ENCODE measurements around the gene GNG14.
"Not testable (repeated sequence)": the region's sequence is repeated elsewhere in the genome, so short reads cannot be mapped to it uniquely, and the experiment has no call there.

GNG14 gene

DNA sequence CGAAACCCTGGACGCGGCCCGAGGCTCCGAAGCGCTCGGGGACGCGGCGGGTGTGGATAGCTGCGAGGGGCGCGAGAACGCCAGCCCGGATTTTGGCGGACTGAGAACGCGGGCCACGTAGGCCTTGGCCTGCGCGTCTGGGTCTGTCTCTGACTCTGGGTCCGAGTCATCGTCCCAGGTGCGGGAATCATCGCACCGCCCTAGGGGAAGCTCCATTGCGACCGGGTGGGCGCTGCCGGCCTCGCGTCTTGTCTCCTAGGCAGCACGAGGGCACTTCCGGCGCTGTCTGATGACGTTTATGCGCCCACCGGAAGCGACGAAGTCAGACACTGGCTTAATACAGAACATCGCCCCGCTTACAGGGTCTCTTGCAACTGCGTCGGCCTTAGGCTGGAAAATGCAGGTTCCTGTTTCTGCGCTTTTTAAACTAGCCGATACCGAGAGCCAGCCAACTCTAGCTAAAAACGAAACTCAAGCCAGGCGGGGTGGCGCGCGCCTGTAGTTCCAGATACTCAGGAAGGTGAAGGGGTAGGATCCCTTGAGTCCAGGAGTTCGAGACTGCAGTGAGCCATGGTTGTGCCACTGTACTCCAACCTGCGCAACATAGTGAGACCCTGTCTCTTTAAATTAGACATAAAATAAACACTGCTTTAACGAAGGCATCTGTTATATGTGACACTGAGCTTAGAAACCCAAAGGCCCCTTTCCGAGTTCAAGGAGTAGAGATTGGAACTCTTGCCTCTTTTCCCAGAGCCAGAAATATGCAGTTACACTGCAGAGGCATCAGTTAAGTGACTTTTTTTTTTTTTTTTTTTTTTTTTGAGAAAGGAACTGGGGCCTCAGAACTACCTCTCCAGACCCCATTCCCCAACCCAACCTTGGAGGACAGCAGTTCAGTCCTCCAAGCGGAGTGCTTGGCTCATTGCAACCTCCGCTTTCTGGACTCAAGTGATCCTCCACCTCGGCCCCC is 8.9 kb downstream of the GNG14 start, which contains the start of gene FBXW9:
FBXW9 (minus strand) TSS at position 266 of the 970 bp plus-strand sequence; CDS start at position 216, 50 bp downstream.
- H2AFZ ChIP-seq (ENCODE audit: low read length): peak within 1 kb of the TSS; percentile 64
- no peaks in the 10 kb centered on the region for H3K9me3 ChIP-seq (ENCODE audit: insufficient read depth, low read depth, low read length)
- no peaks in the 10 kb centered on the region for H3K79me2 ChIP-seq (ENCODE audit: insufficient read depth, low read length)
- H3K9me2 ChIP-seq (replicated peaks; ENCODE audit: low read depth, low read length): no peaks in the 10 kb centered on the region
- H3K4me3 ChIP-seq (ENCODE audit: low read length, poor library complexity, severe bottlenecking): peak within 1 kb of the TSS; percentile 81
- 0 out of 2 replicates have a peak, but pooled peaks cover 2% of the 10 kb centered on the region for H3F3A ChIP-seq (ENCODE audit: low read depth)
- peaks cover 10% of the 10 kb centered on the region; the same call in 1 of the 2 replicates for H3K36me3 ChIP-seq (ENCODE audit: insufficient read depth, low read length)
- TF ChIP-seq EZH2phosphoT487 (IDR thresholded peaks at IDR 0.05; ENCODE audit: borderline replicate concordance): no peak
- TF ChIP-seq, protein P1, sequence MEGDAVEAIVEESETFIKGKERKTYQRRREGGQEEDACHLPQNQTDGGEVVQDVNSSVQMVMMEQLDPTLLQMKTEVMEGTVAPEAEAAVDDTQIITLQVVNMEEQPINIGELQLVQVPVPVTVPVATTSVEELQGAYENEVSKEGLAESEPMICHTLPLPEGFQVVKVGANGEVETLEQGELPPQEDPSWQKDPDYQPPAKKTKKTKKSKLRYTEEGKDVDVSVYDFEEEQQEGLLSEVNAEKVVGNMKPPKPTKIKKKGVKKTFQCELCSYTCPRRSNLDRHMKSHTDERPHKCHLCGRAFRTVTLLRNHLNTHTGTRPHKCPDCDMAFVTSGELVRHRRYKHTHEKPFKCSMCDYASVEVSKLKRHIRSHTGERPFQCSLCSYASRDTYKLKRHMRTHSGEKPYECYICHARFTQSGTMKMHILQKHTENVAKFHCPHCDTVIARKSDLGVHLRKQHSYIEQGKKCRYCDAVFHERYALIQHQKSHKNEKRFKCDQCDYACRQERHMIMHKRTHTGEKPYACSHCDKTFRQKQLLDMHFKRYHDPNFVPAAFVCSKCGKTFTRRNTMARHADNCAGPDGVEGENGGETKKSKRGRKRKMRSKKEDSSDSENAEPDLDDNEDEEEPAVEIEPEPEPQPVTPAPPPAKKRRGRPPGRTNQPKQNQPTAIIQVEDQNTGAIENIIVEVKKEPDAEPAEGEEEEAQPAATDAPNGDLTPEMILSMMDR (conservative IDR thresholded peaks at IDR 0.05; ENCODE audit: low read length): no peak
- H3K9ac ChIP-seq (ENCODE audit: low read depth, low read length, poor library complexity, severe bottlenecking): peak within 1 kb of the TSS; percentile 75
- H3K4me2 ChIP-seq (ENCODE audit: low read depth, low read length, poor library complexity, severe bottlenecking): peak within 1 kb of the TSS; percentile 81
- no peaks in the 10 kb centered on the region for H3K27me3 ChIP-seq (ENCODE audit: insufficient read depth, low read length, poor library complexity, severe bottlenecking)
- H3K4me1 ChIP-seq (ENCODE audit: insufficient read depth, low read length, poor library complexity, severe bottlenecking): peaks cover 8% of the 10 kb centered on the region
- H4K20me1 ChIP-seq (ENCODE audit: insufficient read depth, low read length, poor library complexity, severe bottlenecking): no peaks in the 10 kb centered on the region

- not testable (repeated sequence) for H3K9me3 ChIP-seq (ENCODE audit: insufficient read depth, low read depth, low read length)
Observed at GRCh38 chr19:12697425-12697824, 9.6 kb downstream of the GNG14 start.

DNA sequence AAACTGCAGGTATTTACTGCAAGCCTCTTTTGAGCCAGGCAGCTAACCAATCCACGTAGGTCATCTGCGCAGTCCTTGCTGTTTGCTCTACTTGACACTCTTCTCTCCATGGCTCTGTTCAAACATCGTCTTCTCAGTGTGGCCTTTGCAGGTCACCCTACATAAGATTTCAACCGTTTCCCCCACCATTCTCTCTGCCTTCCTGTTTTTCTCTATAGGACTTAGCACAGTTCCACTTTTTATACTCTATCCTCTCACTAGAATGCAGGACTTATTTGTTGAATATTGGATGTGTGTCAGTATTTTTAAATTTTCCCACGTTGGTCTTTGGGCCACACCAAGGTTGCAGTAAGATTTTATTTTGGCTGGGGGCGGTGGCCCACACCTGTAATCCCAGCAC is 10.3 kb downstream of the GNG14 start:
- Histone ChIP-seq H3K27me3 (ENCODE audit: insufficient read depth, low read length, poor library complexity, severe bottlenecking) (no peaks in the 10 kb centered on the region), H3K36me3 (ENCODE audit: insufficient read depth, low read length) (peaks cover 24% of the 10 kb centered on the region; the same call in 1 of the 2 replicates), H2AFZ (ENCODE audit: low read length) (no peak overlapping the region), H3K9me2 (replicated peaks; ENCODE audit: low read depth, low read length) (no peaks in the 10 kb centered on the region), H4K20me1 (ENCODE audit: insufficient read depth, low read length, poor library complexity, severe bottlenecking) (no peaks in the 10 kb centered on the region), H3K79me2 (ENCODE audit: insufficient read depth, low read length) (no peaks in the 10 kb centered on the region), H3K4me3 (ENCODE audit: low read length, poor library complexity, severe bottlenecking) (no peak overlapping the region), H3K4me2 (ENCODE audit: low read depth, low read length, poor library complexity, severe bottlenecking) (no peak overlapping the region), H3K4me1 (ENCODE audit: insufficient read depth, low read length, poor library complexity, severe bottlenecking) (peaks cover 8% of the 10 kb centered on the region), H3K9me3 (ENCODE audit: insufficient read depth, low read depth, low read length) (no peaks in the 10 kb centered on the region), H3K9ac (ENCODE audit: low read depth, low read length, poor library complexity, severe bottlenecking) (no peak overlapping the region), H3F3A (ENCODE audit: low read depth) (0 out of 2 replicates have a peak, but pooled peaks cover 2% of the 10 kb centered on the region)
- TF ChIP-seq, protein P1 (conservative IDR thresholded peaks at IDR 0.05; ENCODE audit: low read length): no peak
- TF ChIP-seq EZH2phosphoT487 (IDR thresholded peaks at IDR 0.05; ENCODE audit: borderline replicate concordance): no peak

More at GRCh38 chr19:12697425-12697824, 9.6 kb downstream of the GNG14 start:
- Histone ChIP-seq H3K36me3 (ENCODE audit: insufficient read depth, low read length) (peaks cover 18% of the 10 kb centered on the region; the same call in 1 of the 2 replicates), H3K4me2 (ENCODE audit: low read depth, low read length, poor library complexity, severe bottlenecking) (peak overlapping the region; percentile 81), H3K9ac (ENCODE audit: low read depth, low read length, poor library complexity, severe bottlenecking) (peak overlapping the region; percentile 75), H3K4me3 (ENCODE audit: low read length, poor library complexity, severe bottlenecking) (peak overlapping the region; percentile 81)
- not testable (repeated sequence) for H3K9me2 ChIP-seq (replicated peaks; ENCODE audit: low read depth, low read length); H3F3A ChIP-seq (ENCODE audit: low read depth); H3K79me2 ChIP-seq (ENCODE audit: insufficient read depth, low read length); H2AFZ ChIP-seq (ENCODE audit: low read length); H3K4me1 ChIP-seq (ENCODE audit: insufficient read depth, low read length, poor library complexity, severe bottlenecking); H3K27me3 ChIP-seq (ENCODE audit: insufficient read depth, low read length, poor library complexity, severe bottlenecking); H4K20me1 ChIP-seq (ENCODE audit: insufficient read depth, low read length, poor library complexity, severe bottlenecking)
